Omental fat pad (tissue), 4 donors: ENCODE results near the gene L3MBTL1. TPM values are rescaled to one million over a fixed set of nuclear protein-coding genes. Genes with fewer than 3 reads are reported as not detected.

ENCODE experiments used
- ATAC-seq: fragments of 150-250 bp; one replicate; pipeline ENCODE4 v1.9.1; 2016; ENCODE audit warnings: mild to moderate bottlenecking, moderate library complexity; ENCODE audit not compliant: low FRiP score
- DNase-seq: peaks from one replicate; pipeline ENCODE4 v3.0.0-alpha.2; 2019; ENCODE audit warnings: low spot score
- CTCF ChIP-seq, 3 donors: fragments of 450-650 bp; IDR thresholded peaks; one replicate each; pipeline ENCODE4 v1.5.1; 2016 to 2017; ENCODE audit warnings: antibody characterized with exemption in 3 of 3, mild to moderate bottlenecking in 3 of 3, moderate library complexity in 2 of 3
- total RNA-seq, 4 donors: library from RNA; depleted of rRNA; stranded (reverse); fragments of >200 nt; gene quantifications; one replicate each; pipeline ENCODE4 v1.1.0, GENCODE V29; 2016

The L3MBTL1 gene
- total RNA-seq, 4 donors from 2014 or later = 6.5 to 9.8 (median 7.4) TPM

DNA sequence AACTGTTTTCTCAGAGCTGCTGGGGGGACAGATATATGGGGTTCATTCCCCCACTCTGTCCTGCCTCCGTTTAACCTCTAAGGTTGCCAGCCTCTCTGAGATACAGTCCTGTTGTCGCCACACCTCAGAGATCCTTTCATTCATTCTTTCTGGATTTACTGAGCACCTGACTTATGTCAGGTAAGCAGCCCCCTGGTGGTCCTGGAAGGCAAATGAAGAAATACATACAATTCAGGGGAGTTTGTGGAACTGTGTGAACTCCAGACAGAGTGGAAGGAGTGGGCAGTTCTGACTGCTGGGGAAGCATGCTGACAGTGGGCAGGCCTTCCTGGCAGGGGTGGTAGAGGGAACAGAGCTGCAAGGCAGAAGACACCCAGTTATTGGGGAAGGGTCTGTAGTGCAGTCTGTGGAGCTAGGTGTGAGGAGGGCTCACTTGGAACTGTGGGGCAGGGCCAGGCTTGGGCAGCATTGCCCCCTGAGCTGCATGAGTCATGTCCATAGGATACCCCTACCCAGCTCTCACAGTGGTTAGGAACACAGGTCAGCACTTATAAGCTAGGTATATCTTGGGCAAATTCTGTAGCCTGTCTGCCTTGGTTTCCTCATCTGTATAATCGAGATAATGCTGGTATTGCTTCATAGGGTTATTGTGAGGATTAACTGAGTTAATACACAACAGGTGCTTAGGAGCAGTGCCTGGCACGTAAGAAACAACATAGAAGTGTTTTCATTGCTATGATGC is 38.5 kb downstream of the L3MBTL1 start:
- ATAC-seq (no peak), DNase-seq (no peak)
- TF ChIP-seq CTCF (IDR thresholded peaks at IDR 0.05) = no peak

DNA sequence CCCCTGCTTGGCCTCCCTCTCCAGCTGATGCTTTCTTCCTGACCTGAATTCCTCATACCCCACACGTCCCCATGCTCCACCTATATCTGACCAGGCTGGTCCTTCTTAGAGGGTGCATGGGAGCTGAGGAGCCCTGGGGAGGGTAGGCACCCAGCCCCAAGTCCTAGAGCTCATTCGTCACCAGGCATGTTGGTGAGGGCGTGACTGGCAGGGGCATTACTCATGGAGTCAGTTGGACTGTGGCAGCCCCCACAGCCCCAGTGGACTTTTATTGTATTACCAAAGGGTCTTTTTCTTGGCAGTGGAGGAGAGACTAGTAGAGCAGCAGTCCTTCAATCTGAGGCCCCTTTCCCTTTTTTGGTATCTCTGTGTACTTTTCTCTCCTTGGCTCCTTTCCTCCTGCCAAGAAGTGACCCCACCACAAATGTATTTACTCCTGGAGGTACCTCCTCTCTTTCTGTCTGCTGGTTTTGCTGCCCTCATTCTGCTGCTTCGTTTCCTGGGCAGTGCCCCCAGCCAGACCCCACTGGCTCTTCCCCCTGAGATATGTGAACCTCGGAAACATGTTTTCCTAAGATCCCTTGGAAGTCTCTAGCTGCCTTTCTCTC is 40.9 kb downstream of the L3MBTL1 start:
- ATAC-seq (no peak), DNase-seq (no peak)
- no peak for TF ChIP-seq CTCF (IDR thresholded peaks at IDR 0.05)

DNA sequence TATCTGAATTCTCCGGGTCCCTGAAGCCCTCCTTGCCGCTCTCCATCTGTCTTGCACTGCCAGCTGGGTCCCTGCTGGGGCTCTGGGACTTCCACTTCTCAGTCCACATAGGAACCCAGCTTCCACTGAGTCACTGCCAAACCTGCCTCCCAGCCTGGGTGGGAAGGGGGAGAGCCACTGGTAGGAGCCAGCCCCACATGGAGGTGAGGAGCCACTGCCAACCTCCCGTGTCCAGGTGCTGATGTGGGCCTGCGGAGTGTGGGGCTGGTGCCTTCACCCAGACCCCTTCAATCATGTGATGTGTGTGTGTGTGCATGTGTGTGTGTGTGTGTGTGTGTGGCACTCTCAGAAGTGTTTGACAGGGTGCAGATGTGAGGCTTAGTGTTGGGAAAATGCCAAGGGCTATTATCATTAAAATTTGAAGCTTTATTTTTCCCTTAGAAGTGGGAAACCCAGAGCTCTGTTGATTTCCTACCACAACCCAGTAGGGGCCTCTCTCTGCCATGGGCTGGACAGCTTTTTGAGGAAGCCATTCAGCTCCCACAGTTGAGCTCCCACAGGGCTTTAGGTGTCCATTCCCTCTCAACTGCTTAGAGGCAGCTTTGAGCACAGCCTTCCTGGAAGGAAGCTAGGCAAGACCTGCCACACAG is 42.0 kb downstream of the L3MBTL1 start:
- TF ChIP-seq CTCF (IDR thresholded peaks at IDR 0.05) = no peak
- DNase-seq (no peak), ATAC-seq (no peak)

DNA sequence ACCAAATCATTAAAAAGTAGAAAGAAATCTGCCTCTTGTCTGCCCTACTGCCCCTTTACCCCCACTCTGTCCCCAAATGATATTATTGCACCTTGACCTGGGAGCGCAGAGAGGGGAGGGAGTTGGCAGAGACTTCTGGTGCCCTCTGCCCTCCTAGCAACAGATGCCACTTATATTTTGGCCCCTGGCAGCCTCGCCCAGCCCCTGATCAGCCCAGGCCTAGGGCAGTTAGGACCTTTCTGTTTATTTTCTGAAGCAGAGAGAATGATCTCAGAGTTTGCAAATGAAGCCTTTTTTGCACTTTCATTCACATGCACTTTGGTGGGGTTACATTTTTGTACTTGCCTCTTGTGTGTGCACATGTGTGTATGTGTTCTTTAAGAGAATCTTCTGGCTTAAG is 43.0 kb downstream of the L3MBTL1 start:
- TF ChIP-seq CTCF (IDR thresholded peaks at IDR 0.05) = no peak
- DNase-seq = no peak
- no peak for ATAC-seq

- ATAC-seq (no peak), DNase-seq (no peak)
- no peak for TF ChIP-seq CTCF (IDR thresholded peaks at IDR 0.05)
Observed at GRCh38 chr20:43554369-43554768, 46.9 kb downstream of the L3MBTL1 start.

GRCh38 chr20:43558412-43559146 is 51.1 kb downstream of the L3MBTL1 start, which contains the start of gene SGK2:
Gene SGK2 (plus strand): TSS chr20:43559027. CDS start chr20:43566496, 7,469 bp downstream.
- ATAC-seq (no peak), DNase-seq (no peak)

More at GRCh38 chr20:43558412-43559146, 51.1 kb downstream of the L3MBTL1 start, which contains the start of gene SGK2:
- TF ChIP-seq CTCF (IDR thresholded peaks at IDR 0.05) = no peak
